Measurements from ENCODE around the gene SLCO2A1.

The SLCO2A1 gene

GRCh38 chr3:134057006-134057653 lies 27.4 kb upstream of the SLCO2A1 start:
- TF ChIP-seq EZH2phosphoT487 (conservative IDR thresholded peaks at IDR 0.05; ENCODE audit: low read length) (no peak), CTCF (IDR thresholded peaks at IDR 0.05; ENCODE audit: insufficient read depth, low read length, poor library complexity, severe bottlenecking) (no peak)
- no peak overlapping the region for H3K27ac ChIP-seq (ENCODE audit: low read depth, low read length)
- H3K9me2 ChIP-seq (replicated peaks; ENCODE audit: insufficient read depth, low read length) = no peaks in the 10 kb centered on the region
- no peaks in the 10 kb centered on the region for H3K9me3 ChIP-seq (ENCODE audit: insufficient read depth, low read length)
- H3K36me3 ChIP-seq (ENCODE audit: low read length) = no peaks in the 10 kb centered on the region
- no peak overlapping the region for H3K4me2 ChIP-seq (ENCODE audit: low read depth, low read length, poor library complexity, severe bottlenecking)
- H3K9ac ChIP-seq (ENCODE audit: low read length) = no peak overlapping the region
- no peak overlapping the region for H2AFZ ChIP-seq (ENCODE audit: low read depth, low read length, severe bottlenecking)
- H3K27me3 ChIP-seq (ENCODE audit: low read length) = no peaks in the 10 kb centered on the region
- no peaks in the 10 kb centered on the region for H3F3A ChIP-seq (ENCODE audit: insufficient read depth)
- H3K4me3 ChIP-seq (ENCODE audit: insufficient read depth, low read length, poor library complexity, severe bottlenecking) = no peak overlapping the region
- no peaks in the 10 kb centered on the region for H4K20me1 ChIP-seq (ENCODE audit: low read depth, low read length)
- no peaks in the 10 kb centered on the region for H3K79me2 ChIP-seq (ENCODE audit: insufficient read depth, low read length)

DNA sequence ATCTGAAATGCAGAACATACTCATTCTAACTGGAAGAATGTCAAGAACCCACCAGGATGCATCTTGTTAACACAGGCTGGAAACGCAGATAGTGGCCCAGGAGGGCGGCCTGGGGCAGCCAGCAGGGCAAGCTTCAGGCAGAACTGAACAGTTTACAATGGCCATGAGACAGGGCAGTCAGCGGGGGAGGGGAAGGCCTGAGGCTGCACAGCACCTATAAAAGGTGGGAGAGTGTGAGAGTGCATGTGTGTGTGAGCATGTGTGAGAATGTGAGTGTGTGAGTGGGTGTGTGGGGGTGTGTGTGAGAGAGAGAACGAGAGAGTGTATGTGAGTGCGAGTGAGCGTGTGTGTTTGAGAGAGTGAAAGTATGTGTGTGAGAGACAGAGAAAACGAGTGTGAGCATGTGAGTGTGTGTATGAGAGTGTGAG lies 26.8 kb upstream of the SLCO2A1 start:
- TF ChIP-seq CTCF (IDR thresholded peaks at IDR 0.05; ENCODE audit: insufficient read depth, low read length, poor library complexity, severe bottlenecking) (no peak), EZH2phosphoT487 (conservative IDR thresholded peaks at IDR 0.05; ENCODE audit: low read length) (no peak)
- Histone ChIP-seq H3F3A (ENCODE audit: insufficient read depth) (no peaks in the 10 kb centered on the region), H3K9ac (ENCODE audit: low read length) (no peak overlapping the region)

GRCh38 chr3:134055661-134056060 lies 25.9 kb upstream of the SLCO2A1 start:
- Histone ChIP-seq H3K36me3 (ENCODE audit: low read length) (no peaks in the 10 kb centered on the region), H3K4me2 (ENCODE audit: low read depth, low read length, poor library complexity, severe bottlenecking) (no peak overlapping the region), H3K9me3 (ENCODE audit: insufficient read depth, low read length) (no peaks in the 10 kb centered on the region), H3K9ac (ENCODE audit: low read length) (no peak overlapping the region), H3K4me3 (ENCODE audit: insufficient read depth, low read length, poor library complexity, severe bottlenecking) (no peak overlapping the region), H3K9me2 (replicated peaks; ENCODE audit: insufficient read depth, low read length) (no peaks in the 10 kb centered on the region), H3F3A (ENCODE audit: insufficient read depth) (no peaks in the 10 kb centered on the region), H2AFZ (ENCODE audit: low read depth, low read length, severe bottlenecking) (no peak overlapping the region), H4K20me1 (ENCODE audit: low read depth, low read length) (no peaks in the 10 kb centered on the region), H3K27me3 (ENCODE audit: low read length) (no peaks in the 10 kb centered on the region), H3K79me2 (ENCODE audit: insufficient read depth, low read length) (no peaks in the 10 kb centered on the region), H3K27ac (ENCODE audit: low read depth, low read length) (no peak overlapping the region)
- TF ChIP-seq CTCF (IDR thresholded peaks at IDR 0.05; ENCODE audit: insufficient read depth, low read length, poor library complexity, severe bottlenecking) (no peak), EZH2phosphoT487 (conservative IDR thresholded peaks at IDR 0.05; ENCODE audit: low read length) (no peak)

More for the DNA sequence above, 26.8 kb upstream of the SLCO2A1 start:
- no peak overlapping the region for H3K4me3 ChIP-seq (ENCODE audit: insufficient read depth, low read length, poor library complexity, severe bottlenecking)
- no peak overlapping the region for H2AFZ ChIP-seq (ENCODE audit: low read depth, low read length, severe bottlenecking)
- no peaks in the 10 kb centered on the region for H3K9me3 ChIP-seq (ENCODE audit: insufficient read depth, low read length)
- H3K36me3 ChIP-seq (ENCODE audit: low read length) = no peaks in the 10 kb centered on the region
- H3K27ac ChIP-seq (ENCODE audit: low read depth, low read length) = no peak overlapping the region
- no peaks in the 10 kb centered on the region for H4K20me1 ChIP-seq (ENCODE audit: low read depth, low read length)
- no peaks in the 10 kb centered on the region for H3K79me2 ChIP-seq (ENCODE audit: insufficient read depth, low read length)
- no peaks in the 10 kb centered on the region for H3K27me3 ChIP-seq (ENCODE audit: low read length)
- H3K4me2 ChIP-seq (ENCODE audit: low read depth, low read length, poor library complexity, severe bottlenecking) = no peak overlapping the region
- no peaks in the 10 kb centered on the region for H3K9me2 ChIP-seq (replicated peaks; ENCODE audit: insufficient read depth, low read length)

All from SU-DHL-6 (cell line).